GM04504 (cell line): ENCODE measurements around the gene TIMD4.

ENCODE experiments used
- DNase-seq: peaks from one replicate; pipeline ENCODE4 v3.0.0-alpha.2; 2012; ENCODE audit warnings: low read depth

Gene TIMD4

DNA sequence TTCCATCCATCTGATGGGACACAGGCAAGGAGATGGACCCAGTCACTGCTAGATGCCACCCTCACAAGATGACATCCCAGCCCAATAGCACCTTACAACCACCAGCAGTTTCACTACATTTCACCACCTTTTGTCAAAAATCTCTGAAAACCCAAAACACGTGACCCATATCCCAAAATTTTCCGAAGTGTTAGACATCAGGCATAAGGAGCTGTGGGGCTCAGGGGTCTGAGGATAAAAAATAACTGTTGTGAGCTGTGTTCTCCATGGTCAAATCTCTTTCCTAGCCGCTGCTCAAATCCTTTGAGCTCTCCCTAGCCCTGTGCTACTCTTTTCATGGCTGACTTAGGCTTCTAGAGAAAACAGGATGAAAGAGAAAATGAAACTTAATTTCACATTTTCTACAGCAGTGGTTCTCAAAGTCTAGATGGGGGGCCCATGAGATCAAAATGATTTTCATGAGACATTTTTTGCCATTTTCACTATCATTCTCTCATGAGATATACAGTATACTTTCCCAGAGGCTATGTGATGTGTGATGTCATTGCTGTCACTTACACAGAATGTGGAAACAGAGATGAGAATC, 40.7 kb downstream of the TIMD4 start:
- no peak for DNase-seq

GRCh38 chr5:156920861-156921431, 42.1 kb downstream of the TIMD4 start:
- no peak for DNase-seq

DNA sequence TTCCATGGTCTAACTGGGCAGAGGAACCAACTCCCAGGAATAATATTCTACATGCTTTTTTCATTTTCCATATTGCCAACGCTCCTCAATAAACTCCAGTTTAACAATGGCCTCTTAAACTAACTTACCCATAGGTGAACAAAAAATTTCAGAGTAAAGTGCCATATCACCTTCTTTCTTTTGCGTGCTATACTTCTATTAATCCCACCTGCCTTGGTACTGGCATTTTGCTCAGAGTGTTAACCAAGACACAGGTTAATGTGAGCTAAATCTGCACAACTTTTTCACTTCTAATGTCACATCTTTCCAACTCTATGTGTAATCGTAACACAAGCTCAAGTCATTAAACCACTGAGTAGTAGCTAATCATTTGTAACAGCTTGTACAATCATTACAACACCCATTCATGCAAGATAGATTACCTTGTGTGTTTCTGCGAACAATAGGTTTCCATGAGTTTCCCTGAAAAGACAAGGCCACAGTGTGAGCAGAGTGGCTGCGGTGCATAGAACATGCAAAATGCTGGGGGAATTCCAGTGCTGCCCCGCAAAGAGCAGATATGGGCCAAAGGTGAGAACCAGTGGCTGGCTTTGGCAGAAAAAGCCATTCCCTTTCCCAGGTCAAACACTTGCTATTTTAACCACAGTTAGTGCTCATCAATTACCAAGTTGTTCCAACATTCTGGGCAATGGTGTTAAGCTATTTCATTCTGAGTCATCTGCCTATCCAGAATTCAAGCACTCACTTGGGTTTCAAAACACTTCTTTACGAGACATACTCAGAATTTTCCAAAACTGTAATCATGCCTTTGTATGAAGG, 42.8 kb downstream of the TIMD4 start:
- no peak for DNase-seq

GRCh38 chr5:156918311-156918845, 44.6 kb downstream of the TIMD4 start:
- no peak for DNase-seq

DNA sequence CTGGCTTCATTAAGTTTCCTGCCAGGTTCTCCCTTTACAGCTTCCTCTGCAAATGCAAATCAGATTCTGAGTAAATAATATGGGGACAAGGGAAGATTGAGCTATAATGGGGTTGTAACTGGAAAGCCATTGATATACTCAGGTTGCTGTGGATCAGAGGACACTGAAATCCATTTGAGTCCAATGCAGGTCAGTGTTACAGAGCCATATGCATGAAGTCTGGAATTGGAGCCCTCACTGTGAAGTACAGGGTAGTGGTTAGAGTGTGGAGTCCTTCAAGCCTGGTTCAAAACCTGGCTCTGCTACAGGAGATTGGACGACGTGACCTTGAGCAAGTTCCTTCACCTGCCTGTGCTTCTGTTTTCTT, 48.7 kb downstream of the TIMD4 start:
- DNase-seq: no peak

- DNase-seq: no peak
Observed at GRCh38 chr5:156913719-156914370, 49.2 kb downstream of the TIMD4 start.

- no peak for DNase-seq
Observed at GRCh38 chr5:156913355-156913718, 49.7 kb downstream of the TIMD4 start.

DNA sequence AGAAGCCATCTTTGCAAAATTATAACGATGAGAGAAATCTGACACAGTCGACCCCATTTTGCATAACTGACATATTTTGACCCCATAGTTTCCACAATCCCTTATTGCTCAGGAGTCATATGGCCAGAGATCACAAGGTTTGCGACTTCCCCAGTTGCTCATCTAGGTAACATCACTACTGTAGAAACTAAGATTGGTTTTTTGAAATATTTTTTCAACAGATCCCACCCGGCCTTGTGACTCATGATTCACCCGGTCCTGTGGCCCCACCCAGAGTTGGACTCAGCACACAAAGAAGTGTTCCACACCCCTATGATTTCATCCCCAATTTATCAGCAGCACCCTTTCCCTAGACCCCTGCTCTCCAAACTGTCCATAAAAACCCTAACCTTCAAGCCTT, 50.2 kb downstream of the TIMD4 start:
- DNase-seq: no peak

GRCh38 chr5:156909180-156909579, 53.8 kb downstream of the TIMD4 start:
- no peak for DNase-seq

- DNase-seq: no peak
Observed at GRCh38 chr5:156907667-156908066, 55.4 kb downstream of the TIMD4 start.

DNA sequence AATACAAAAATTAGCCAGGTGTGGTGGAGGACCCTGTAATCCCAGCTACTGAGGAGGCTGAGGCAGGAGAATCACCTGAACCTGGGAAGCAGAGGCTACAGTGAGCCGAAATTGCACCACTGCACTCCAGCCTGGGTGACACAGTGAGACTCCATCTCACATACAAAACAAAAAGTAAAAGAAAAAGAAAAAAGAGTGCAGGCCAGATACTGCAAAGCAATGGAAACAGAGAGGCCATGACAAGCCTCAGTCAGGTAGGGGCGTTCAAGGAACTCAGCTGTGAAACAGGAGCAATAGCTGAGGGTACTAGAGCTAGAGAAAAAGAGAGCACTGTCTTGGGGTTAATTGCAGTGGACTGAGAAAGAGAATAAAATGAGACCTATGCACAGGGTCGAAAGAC, 56.2 kb downstream of the TIMD4 start:
- DNase-seq: no peak

DNA sequence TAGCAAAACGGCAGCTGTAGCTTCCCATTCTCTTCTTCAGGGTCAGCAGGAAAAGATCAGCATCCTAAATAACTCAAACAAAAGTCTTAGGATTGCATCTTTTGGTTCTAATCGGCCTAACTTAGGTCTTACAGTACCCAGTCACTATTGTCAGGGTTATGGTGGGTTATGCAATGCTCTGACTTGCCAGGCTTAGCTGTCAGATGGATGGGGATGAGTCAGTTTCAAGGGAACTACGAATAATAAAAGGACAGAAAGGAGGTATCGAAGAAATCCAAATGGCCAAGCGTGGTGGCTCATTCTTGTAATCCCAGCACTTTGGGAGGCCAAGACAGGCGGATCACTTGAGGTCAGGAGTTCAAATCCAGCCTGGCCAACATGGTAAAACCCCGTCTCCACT, 66.5 kb downstream of the TIMD4 start:
- DNase-seq: no peak

DNA sequence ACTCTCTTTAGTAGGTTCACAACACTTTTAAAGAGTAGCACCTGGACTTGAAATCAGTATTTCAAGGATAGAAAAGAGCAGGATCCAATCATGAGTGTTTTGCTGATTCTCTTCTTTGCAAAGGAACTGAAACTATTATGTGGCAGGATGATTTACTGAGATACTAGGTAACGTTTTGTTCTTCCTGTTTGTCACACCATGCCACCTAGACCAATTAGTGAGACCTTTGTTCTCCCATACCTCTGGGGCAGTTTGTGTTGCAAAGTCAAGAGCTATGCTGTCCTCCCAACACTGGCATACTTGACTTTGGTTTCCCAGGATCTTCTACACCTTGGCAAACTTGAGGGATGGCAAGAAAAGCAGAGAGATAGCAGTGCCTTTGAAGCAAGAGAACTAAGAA, 69.5 kb downstream of the TIMD4 start:
- DNase-seq: no peak

DNA sequence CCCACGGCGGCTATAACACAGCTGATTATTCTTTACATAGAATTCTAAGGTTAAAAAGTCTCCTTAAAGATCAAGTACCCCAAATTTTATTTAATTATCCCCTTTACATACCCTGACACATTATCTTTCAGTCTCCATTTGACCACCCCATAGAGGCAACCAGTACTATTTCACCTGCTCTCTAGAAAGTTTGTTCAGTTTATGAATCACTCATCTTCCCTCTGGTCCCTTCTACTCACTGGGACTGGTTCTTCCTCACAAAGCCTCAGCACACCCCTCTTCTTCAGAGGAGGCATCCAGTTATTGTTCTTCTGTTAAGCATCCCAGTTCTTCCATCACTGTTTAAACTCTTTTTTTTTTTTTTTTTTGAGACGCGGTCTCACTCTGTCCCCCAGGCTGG, 70.2 kb downstream of the TIMD4 start:
- no peak for DNase-seq

GRCh38 chr5:156892223-156892622, 70.8 kb downstream of the TIMD4 start:
- no peak for DNase-seq

DNA sequence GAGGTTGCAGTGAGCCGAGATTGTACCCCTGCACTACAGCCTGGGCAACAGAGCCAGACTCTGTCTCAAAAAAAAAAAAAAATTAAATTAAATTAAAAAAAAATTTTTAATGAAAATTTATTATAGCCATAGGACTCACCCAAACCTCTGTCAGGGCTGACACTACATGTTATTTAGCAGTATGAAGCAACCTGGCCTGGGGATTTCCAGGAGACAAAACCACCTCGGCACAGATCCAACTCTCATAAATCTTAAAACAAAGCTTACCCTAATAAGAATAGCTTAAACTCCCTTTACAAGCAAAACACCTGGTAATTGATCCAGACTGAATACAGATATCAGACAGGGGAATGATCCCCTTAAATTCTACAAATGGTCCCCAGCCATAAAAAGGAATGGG, 74.5 kb downstream of the TIMD4 start:
- no peak for DNase-seq

- DNase-seq: no peak
Observed at GRCh38 chr5:156883316-156883875, 79.6 kb downstream of the TIMD4 start.

DNA sequence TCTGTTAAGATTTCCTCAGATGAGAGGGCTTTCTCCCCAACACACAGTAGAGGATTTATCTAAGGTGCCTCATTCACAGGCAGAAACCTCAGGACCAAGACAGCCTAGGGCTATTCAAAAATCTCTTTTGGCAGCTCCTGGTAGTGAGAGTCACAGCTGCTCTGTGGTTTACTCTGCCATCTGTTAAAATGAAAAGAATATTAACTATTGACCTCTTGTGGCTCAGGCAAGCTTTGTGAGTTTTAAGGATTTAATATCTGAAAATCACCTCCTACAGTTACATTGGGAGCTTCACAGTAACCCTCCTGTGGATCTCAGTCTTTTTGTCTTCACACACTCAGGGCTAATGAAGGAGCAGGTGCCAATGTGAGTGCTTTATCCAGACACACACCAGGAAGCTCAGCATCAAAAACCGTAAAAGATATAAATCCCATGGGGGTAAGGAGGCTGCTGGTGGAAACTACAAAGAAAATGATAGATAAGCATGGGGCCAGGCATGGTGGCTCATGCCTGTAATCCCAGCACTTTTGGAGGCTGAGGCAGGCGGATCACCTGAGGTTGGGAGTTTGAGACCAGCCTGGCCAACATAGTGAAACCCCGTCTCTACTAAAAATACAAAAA, 83.3 kb downstream of the TIMD4 start:
- no peak for DNase-seq

DNA sequence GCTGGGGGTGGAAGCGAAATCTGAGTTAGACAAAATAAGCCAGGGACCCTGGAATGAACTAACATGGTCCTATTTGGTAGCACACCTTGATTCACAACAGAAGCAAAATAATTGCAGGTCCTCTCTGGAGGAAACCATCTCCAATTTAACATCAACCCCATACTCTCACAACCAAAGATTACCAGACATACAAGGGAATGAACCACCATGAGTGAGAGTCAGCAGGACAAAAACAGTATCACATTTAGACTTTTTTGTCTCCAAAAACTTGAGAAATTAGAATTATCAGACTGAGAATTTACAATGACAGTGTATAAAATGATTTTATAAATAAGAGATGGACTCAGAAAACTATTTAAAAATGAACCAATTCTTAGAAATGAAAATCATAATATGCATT, 91.8 kb downstream of the TIMD4 start:
- DNase-seq: no peak

DNA sequence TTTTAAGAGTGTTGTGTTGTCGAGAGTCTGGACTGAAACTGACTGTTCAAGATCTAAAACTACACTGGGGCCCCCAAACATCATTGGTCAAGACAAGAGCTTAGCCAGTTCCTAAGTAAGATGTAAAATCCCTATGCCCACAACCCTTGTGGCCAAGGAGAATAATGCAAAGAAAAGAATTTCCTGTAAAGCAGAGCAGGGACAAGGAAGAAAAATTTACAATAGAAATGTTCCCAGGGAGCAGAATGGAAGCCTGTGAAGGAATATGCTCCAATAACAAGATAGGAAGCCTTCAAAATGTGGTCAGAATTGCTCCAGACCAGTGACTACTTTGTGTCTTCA, 92.6 kb downstream of the TIMD4 start:
- no peak for DNase-seq
